ENCODE data around the gene IFNLR1. TPM values are rescaled to one million over a fixed set of nuclear protein-coding genes. Genes with fewer than 3 reads are reported as not detected.

Gene IFNLR1
- total RNA-seq, 1 experiment from 2014 or later = 9.6 TPM

DNA sequence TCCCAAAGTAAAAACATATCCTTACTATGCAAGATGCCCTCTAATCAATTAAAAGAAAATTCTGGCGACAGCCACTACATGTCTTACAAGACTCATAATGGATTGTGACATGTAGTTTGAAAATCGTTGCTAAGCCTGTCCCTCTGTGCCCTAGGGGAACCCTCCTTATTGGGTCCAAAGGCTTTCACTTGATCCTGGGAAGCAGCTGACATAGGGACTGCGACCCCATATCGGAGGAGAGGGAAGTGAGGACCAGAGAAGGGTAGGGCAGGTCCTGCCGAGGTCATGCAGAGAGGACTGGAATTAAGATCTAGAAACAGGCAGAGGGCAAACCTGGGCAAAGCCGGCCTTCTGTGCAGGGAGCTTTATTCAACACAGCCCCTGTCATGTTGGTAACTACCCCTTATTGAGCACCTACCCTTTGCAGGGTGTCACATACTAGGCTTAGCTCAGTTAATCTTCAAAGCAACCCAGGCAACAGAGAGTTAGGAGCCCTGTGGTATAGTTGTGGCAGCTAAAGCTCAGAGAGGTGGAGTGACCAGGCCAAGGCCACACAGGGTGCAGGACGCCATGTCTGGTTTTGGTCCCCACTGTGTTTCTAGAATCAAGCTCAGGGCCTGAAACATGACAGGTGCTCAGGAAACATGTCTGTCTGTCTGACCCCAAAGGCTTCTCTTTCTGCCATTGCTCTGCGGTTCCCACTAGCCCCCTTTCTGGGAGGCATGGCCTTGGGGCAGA is 18.4 kb upstream of the IFNLR1 start:
- H3K27ac Mint-ChIP-seq = no peak overlapping the region

More for the DNA sequence above, 18.4 kb upstream of the IFNLR1 start:
- H3T11ph ChIP-seq (ENCODE audit: low read length) = no peak overlapping the region
- H2BK12ac ChIP-seq (ENCODE audit: insufficient read length, low read depth, low read length) = no peak overlapping the region
- H3K4me1 ChIP-seq (ENCODE audit: insufficient read depth, low read length) = no peaks in the 10 kb centered on the region; the same call in 1 of the 2 replicates
- no peak overlapping the region for H2AFZ ChIP-seq (ENCODE audit: low read length)
- no peak overlapping the region for H2AK5ac ChIP-seq (ENCODE audit: insufficient read length, low read length)
- H2BK5ac ChIP-seq (ENCODE audit: insufficient read length, low read length) = no peak overlapping the region
- no peak overlapping the region for H2BK120ac ChIP-seq (ENCODE audit: low read depth, low read length, poor library complexity, severe bottlenecking)
- Mint-ChIP-seq H3K4me1 (peaks cover 10 to 30% of the 10 kb centered on the region in 2 experiments), H3K4me3 (no peak overlapping the region), H3K27me3 (ENCODE audit: low read depth) (no peaks in the 10 kb centered on the region), H3K36me3 (ENCODE audit: insufficient read depth in 1 of 3, low read depth in 3 of 3) (no peaks in the 10 kb centered on the region), H3K9me3 (no peaks in the 10 kb centered on the region)
- no peak overlapping the region for H3K23ac ChIP-seq (ENCODE audit: insufficient read length, low read depth, low read length)
- H2BK20ac ChIP-seq (ENCODE audit: low read depth, low read length, poor library complexity, severe bottlenecking) = no peak overlapping the region
- no peak overlapping the region for H3K9ac ChIP-seq (ENCODE audit: extremely low read depth, insufficient read length, low read length)
- no peaks in the 10 kb centered on the region for H4K20me1 ChIP-seq (ENCODE audit: control insufficient read depth, insufficient read depth, insufficient read length)
- H4K91ac ChIP-seq (ENCODE audit: insufficient read length, low read depth, low read length) = no peak overlapping the region
- no peak overlapping the region for H4K5ac ChIP-seq (ENCODE audit: insufficient read length, low read depth, low read length)
- TF ChIP-seq, protein P1, sequence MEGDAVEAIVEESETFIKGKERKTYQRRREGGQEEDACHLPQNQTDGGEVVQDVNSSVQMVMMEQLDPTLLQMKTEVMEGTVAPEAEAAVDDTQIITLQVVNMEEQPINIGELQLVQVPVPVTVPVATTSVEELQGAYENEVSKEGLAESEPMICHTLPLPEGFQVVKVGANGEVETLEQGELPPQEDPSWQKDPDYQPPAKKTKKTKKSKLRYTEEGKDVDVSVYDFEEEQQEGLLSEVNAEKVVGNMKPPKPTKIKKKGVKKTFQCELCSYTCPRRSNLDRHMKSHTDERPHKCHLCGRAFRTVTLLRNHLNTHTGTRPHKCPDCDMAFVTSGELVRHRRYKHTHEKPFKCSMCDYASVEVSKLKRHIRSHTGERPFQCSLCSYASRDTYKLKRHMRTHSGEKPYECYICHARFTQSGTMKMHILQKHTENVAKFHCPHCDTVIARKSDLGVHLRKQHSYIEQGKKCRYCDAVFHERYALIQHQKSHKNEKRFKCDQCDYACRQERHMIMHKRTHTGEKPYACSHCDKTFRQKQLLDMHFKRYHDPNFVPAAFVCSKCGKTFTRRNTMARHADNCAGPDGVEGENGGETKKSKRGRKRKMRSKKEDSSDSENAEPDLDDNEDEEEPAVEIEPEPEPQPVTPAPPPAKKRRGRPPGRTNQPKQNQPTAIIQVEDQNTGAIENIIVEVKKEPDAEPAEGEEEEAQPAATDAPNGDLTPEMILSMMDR (conservative IDR thresholded peaks at IDR 0.05) = no peak
- no peak overlapping the region for H2BK15ac ChIP-seq (ENCODE audit: low read depth, low read length)
- H3K27ac ChIP-seq (ENCODE audit: insufficient read length, low read depth, low read length) = no peak overlapping the region
- H3K79me2 ChIP-seq (ENCODE audit: insufficient read depth, low read length) = no peaks in the 10 kb centered on the region
- H3K79me1 ChIP-seq (ENCODE audit: insufficient read depth, low read depth, low read length, poor library complexity, severe bottlenecking) = no peaks in the 10 kb centered on the region
- no peaks in the 10 kb centered on the region for H3K23me2 ChIP-seq (ENCODE audit: insufficient read length, low read depth, low read length, poor library complexity, severe bottlenecking)
- H3K18ac ChIP-seq (ENCODE audit: insufficient read length, low read depth, low read length) = no peak overlapping the region
- DNase-seq = no peak
- no peak overlapping the region for H3K4ac ChIP-seq (ENCODE audit: low read depth, low read length)
- H4K8ac ChIP-seq (replicated peaks; ENCODE audit: insufficient read length, low read depth, low read length) = no peak overlapping the region
- no peaks in the 10 kb centered on the region for H3K27me3 ChIP-seq (ENCODE audit: insufficient read depth, low read length)
- no CpG with 5 or more reads among the region's 8 CpGs for WGBS (ENCODE audit: extremely low coverage, insufficient read length, low lambda C conversion rate)
- H3K9me3 ChIP-seq (ENCODE audit: control insufficient read depth, low read depth, low read length) = no peaks in the 10 kb centered on the region
- H3K56ac ChIP-seq (ENCODE audit: insufficient read length, low read depth, low read length) = no peak overlapping the region
- no peak overlapping the region for H3K4me2 ChIP-seq (ENCODE audit: insufficient read depth, insufficient read length, low read length)
- no peak overlapping the region for H3K14ac ChIP-seq (ENCODE audit: insufficient read depth, low read length)

All from H9 (cell line).